ENCODE results near the gene CDYL2.
"Not testable (repeated sequence)": the region's sequence is repeated elsewhere in the genome, so short reads cannot be mapped to it uniquely, and the experiment has no call there.

- TF ChIP-seq CTCF (IDR thresholded peaks at IDR 0.05; ENCODE audit: extremely low read depth in 1 of 2, insufficient read depth in 1 of 2, low read depth in 1 of 2, low read length in 2 of 2); POLR2AphosphoS5 (IDR thresholded peaks at IDR 0.05; ENCODE audit: insufficient read depth, low read depth, low read length); EZH2 (IDR thresholded peaks at IDR 0.05; ENCODE audit: borderline replicate concordance, low read depth, low read length, severe bottlenecking): not testable (repeated sequence)
These were observed 154.1 kb downstream of the CDYL2 start for GRCh38 chr16:80650281-80650680.
